NCI-H2227 (cell line): ENCODE measurements around the gene SREBF1.

Experiments used
- DNase-seq: peaks from one replicate; lab custom pipeline; 2025; ENCODE audit not compliant: unreplicated experiment; lab: John Stamatoyannopoulos, UW

Gene SREBF1

DNA sequence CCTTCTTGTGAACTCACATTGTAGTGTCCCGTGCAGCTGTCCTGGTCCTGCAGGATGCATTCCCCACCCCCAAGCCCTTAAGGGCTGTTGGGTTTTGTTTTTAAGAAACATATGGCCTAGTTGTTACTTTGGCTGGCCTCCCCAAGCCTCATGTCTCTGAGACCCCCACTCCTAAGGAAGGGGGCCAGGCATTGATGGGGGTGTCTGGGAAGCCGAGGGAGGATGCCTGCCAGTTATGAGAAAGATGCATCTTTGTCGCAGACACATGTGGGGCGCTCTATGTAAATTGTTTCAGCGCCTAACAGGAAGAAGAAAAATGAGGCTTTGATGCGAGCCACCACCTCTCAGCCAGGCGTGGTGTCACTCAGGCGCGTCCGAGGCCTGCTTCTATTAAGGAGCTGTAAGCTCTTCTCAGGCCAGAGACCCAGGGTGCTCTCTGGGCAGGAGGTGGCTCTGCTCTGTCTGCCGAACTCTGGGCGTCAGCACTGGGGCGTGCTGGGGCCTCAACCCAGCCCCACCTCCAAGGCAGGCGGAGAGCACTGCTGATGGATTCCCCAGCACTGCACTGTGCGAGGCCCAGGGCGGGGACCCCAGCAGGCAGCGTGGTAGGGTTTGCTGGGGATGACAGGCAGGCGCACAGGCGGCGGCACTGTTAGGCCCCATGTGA lies 70.6 kb downstream of the SREBF1 start:
- peak; percentile 16 for DNase-seq

DNA sequence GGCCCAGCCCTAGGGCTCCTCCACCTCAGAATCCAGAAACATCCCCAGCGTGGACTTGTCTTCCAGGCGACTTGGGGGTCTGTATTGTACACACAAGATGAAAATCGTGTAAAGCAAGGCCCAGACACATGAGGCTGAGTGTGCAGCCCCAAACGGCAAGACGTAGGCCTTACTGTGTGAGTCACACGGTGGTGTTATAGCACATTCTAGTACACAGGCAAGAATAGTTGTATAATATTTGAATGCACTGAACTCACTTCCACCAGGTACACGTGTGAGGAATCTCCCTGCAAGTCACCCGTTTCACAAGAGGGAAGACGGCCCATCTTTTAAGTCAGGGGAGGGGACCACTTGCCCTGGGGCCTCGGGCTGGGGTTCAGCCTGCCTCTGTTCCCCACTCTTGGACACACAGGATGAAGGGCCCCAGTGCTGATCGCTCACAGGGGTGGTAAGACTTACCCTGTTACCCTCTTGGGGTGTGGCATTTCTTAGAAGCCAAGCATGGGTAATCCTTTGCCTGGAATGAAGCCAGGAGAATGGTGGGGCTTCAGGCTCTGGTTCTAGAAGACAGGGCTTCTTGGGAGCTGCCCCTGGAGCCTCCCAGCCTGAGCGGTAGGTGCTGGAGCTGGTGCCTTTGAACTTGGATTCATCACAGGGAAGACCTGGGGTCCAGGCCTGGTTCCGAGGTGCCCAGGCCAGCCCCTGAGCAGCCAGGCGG lies 71.3 kb downstream of the SREBF1 start:
- no peak for DNase-seq

DNA sequence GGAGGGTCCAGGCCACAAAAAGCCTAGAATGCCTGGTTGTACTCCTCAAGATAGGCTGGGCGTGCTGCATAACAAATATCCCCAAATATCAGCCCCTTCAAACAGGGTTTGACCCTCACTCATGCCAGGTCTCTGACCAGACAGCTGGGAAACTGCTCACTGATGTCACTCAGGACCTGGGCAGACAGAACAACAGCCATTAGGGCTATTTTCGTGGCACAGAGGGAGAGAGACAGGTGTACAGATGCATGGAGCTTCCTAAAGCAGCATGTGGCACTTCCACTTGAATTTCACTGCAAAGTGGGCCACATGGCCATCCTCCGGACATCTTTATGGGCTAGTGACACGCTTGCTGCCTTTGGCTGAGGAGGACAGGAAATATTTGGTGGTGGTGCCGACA lies 73.1 kb downstream of the SREBF1 start:
- no peak for DNase-seq

DNA sequence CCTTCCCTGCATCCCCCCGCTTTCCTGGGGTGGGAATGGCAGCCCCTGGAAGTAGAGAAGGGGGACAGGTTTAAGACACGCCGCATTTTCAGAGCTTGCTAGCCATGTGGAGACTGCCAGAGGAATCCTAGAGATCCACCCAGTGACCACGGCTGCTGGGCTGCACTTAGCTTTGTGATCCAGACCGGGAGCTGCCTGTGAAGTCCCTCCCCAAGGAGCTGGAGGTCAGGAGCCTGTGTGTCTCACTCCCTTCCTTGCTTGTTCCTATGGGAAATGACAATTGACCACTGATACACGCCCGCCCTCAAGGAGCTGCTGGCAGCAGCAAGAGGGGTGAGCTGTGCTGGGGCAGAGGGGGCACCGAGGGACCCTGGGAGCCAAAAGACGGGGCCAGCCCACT lies 73.7 kb downstream of the SREBF1 start:
- no peak for DNase-seq

DNA sequence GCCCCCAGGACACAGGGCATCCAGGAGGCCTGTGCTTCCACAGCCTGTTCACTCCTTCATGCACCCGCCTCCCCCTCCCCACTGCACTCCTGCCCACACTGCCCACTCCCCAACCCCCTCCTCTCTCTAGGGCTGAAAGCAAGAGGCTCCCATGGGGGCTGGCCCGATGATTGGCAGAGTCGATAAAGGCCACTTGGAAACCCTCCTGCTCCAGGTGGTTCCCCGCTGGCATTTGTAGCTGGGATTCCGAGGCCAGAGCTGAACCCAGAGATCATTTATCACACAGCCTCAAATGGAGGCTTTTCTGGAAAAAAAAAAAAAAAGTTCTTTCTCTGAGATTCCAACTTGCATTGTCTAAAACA lies 74.1 kb downstream of the SREBF1 start:
- DNase-seq: no peak
